Hepatocyte (in vitro differentiated cells): Measurements from ENCODE around the gene FGGY. TPM values are rescaled to one million over a fixed set of nuclear protein-coding genes. Genes with fewer than 3 reads are reported as not detected.

Source experiments
- DNase-seq: peaks from one replicate; pipeline ENCODE4 v3.0.0-alpha.2; 2016; ENCODE audit warnings: low spot score
- H2AFZ ChIP-seq: fragments of 200-600 bp; sonication (generic); 2 replicates; pipeline ENCODE4 v1.6.0; 2016; ENCODE audit warnings: antibody characterized with exemption, mild to moderate bottlenecking
- H3K27ac ChIP-seq: fragments of 200-600 bp; sonication (generic); 2 replicates; pipeline ENCODE4 v1.5.1; 2016; ENCODE audit warnings: mild to moderate bottlenecking
- H3K27me3 ChIP-seq: fragments of 200-600 bp; sonication (generic); 2 replicates; pipeline ENCODE4 v1.6.1; 2016
- H3K36me3 ChIP-seq: fragments of 200-600 bp; sonication (generic); replicated peaks from 2 replicates; pipeline ENCODE4 v1.5.1; 2016; ENCODE audit warnings: low read depth; ENCODE audit not compliant: insufficient read depth
- H3K4me1 ChIP-seq: fragments of 200-600 bp; sonication (generic); 2 replicates; pipeline ENCODE4 v1.5.1; 2016; ENCODE audit warnings: mild to moderate bottlenecking, moderate library complexity; ENCODE audit not compliant: insufficient read depth
- H3K4me2 ChIP-seq: fragments of 200-600 bp; sonication (generic); 2 replicates; pipeline ENCODE4 v1.6.0; 2016
- H3K4me3 ChIP-seq: fragments of 200-600 bp; sonication (generic); 2 replicates; pipeline ENCODE4 v1.5.1; 2016; ENCODE audit warnings: mild to moderate bottlenecking
- H3K79me2 ChIP-seq: fragments of 200-600 bp; sonication (generic); 2 replicates; pipeline ENCODE4 v1.6.0; 2017; ENCODE audit warnings: mild to moderate bottlenecking
- H3K9me2 ChIP-seq: fragments of 200-600 bp; sonication (generic); replicated peaks from 2 replicates; pipeline ENCODE4 v1.6.0; 2017; ENCODE audit warnings: mild to moderate bottlenecking; ENCODE audit not compliant: insufficient read depth
- H3K9me3 ChIP-seq: fragments of 200-600 bp; sonication (generic); 2 replicates; pipeline ENCODE4 v1.5.1; 2016; ENCODE audit warnings: low read depth, mild to moderate bottlenecking
- H4K20me1 ChIP-seq: fragments of 200-600 bp; sonication (generic); 2 replicates; pipeline ENCODE4 v1.6.0; 2016; ENCODE audit warnings: mild to moderate bottlenecking; ENCODE audit not compliant: insufficient read depth, poor library complexity, severe bottlenecking
- CTCF ChIP-seq: fragments of 200-600 bp; sonication (generic); IDR thresholded peaks from 2 replicates; pipeline ENCODE4 v1.5.1; 2016; ENCODE audit warnings: antibody characterized with exemption, mild to moderate bottlenecking; ENCODE audit not compliant: poor library complexity
- EZH2 ChIP-seq: fragments of 200-600 bp; sonication (generic); IDR thresholded peaks from 2 replicates; pipeline ENCODE4 v1.6.1; 2016; ENCODE audit warnings: antibody characterized with exemption, mild to moderate bottlenecking, borderline replicate concordance
- EZH2phosphoT487 ChIP-seq: fragments of 200-600 bp; sonication (generic); IDR thresholded peaks from one replicate; pipeline ENCODE4 v1.6.1; 2018; ENCODE audit warnings: antibody characterized with exemption, mild to moderate bottlenecking, low read depth, moderate library complexity; ENCODE audit not compliant: unreplicated experiment, severe bottlenecking
- WGBS: methylation state at CpG from one replicate; pipeline ENCODE4 v1.1.6; 2016; ENCODE audit warnings: low lambda C conversion rate; ENCODE audit errors: missing lambda C conversion rate; 5-methylcytosine and 5-hydroxymethylcytosine counted together
- polyA plus RNA-seq: library from polyadenylated mRNA; unstranded; fragments of >200 nt; fragmentation: Nextera tagmentation; extraction: Ambion mirVana; gene quantifications from 2 replicates; pipeline ENCODE4 v1.2.1, GENCODE V29; 2016
- total RNA-seq: library from RNA; depleted of rRNA; stranded (reverse); fragments of >200 nt; gene quantifications from 2 replicates; pipeline ENCODE4 v1.2.3, GENCODE V29; 2014

Gene FGGY
- total and polyA plus RNA-seq, 2 experiments from 2014 or later: 18.0 to 20.6 TPM

DNA sequence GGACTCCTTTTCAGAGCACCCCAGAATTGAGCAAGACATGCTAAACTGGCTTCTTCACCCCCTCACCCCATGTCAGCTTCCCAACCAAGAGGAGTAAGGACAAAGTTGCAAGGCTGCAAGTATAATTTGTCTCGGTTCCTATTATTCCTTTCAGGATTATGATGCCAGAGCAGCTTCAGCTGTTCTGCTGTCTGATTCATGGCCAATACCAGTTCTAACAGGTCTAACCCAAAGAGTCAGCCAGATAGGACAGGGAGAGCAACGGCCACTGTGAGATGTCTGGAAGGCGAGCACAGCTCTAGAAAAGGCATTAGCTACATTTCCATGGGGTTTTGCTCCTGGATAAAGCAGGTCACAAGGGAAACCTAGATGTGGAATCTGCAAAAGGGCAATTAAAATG, 464.5 kb downstream of the FGGY start:
- Histone ChIP-seq H4K20me1 (no peaks in the 10 kb centered on the region), H3K9me2 (no peaks in the 10 kb centered on the region), H3K27ac (no peak overlapping the region), H3K27me3 (no peaks in the 10 kb centered on the region), H3K36me3 (no peaks in the 10 kb centered on the region), H3K79me2 (no peaks in the 10 kb centered on the region), H3K9me3 (no peaks in the 10 kb centered on the region), H3K4me1 (peaks cover 11% of the 10 kb centered on the region), H3K4me2 (no peak overlapping the region), H2AFZ (no peak overlapping the region), H3K4me3 (no peak overlapping the region)
- TF ChIP-seq CTCF: no peak
- TF ChIP-seq EZH2phosphoT487: no peak
- TF ChIP-seq EZH2: no peak
- DNase-seq: no peak
- 79% methylated on average over 3 of the region's 3 CpGs for WGBS

DNA sequence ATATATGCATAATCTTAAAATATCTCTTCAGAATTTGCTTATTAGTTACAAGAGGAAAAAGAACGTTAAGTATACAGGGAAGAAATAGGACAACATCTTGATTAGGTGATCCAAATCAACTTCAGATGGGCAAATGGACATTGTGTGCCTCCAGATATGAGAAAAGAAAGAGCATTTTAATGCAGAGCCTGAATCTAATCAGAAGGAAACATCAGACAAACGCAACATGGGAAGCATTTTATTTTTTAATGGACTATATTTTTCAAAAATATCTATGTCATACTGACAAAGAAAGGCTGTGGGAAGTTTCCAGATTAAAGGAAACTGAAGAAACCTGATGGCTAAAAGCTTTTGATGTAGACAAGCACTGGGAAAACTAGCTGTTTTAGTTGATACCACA, 466.5 kb downstream of the FGGY start:
- no peaks in the 10 kb centered on the region for H3K9me2 ChIP-seq
- TF ChIP-seq CTCF (no peak), EZH2phosphoT487 (no peak), EZH2 (no peak)
- 78% methylated on average over 2 of the region's 2 CpGs for WGBS
- no peak overlapping the region for H3K4me2 ChIP-seq
- no peaks in the 10 kb centered on the region for H3K27me3 ChIP-seq
- H3K27ac ChIP-seq: no peak overlapping the region
- H3K4me1 ChIP-seq: peaks cover 19% of the 10 kb centered on the region
- no peak overlapping the region for H3K4me3 ChIP-seq
- no peaks in the 10 kb centered on the region for H3K9me3 ChIP-seq
- no peak for DNase-seq
- H3K36me3 ChIP-seq: no peaks in the 10 kb centered on the region
- no peaks in the 10 kb centered on the region for H3K79me2 ChIP-seq
- no peak overlapping the region for H2AFZ ChIP-seq
- no peaks in the 10 kb centered on the region for H4K20me1 ChIP-seq

DNA sequence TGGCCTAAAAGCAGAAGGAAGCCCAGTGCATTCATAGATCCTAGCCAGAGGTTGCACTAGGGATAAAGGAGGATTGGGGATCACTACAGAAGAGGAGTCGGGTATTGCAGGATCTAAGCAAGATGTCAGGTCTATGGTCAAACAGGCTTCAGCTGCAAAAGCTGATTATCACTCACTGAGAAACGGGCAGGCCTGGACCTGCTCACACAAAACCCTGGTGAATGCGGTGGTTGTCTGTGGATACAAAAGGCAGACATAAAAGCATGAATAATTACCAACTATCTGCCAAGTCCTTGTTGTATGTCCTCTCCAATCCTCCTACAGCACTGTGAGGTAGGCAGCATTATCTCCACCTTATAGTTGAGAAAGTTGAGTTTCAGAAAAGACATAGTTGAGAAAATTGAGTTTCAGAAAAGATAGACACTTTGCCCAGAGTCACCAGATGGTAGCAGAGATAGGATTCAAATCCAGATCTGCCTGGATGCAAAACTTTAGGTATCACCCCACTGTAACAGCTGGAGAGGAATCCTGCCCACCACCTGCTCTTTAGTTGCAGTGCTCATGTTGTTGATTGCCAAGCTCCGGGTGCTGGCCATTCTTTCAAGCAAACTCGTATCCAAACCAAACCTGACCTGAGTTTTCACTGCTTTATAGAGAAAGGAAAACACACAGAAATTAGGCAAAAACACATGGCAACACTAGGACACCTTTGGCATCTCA, 468.3 kb downstream of the FGGY start:
- TF ChIP-seq EZH2phosphoT487 (no peak), CTCF (no peak), EZH2 (no peak)
- Histone ChIP-seq H3K9me3 (no peaks in the 10 kb centered on the region), H3K4me2 (no peak overlapping the region), H4K20me1 (no peaks in the 10 kb centered on the region), H3K79me2 (no peaks in the 10 kb centered on the region), H3K36me3 (no peaks in the 10 kb centered on the region), H3K9me2 (no peaks in the 10 kb centered on the region), H3K4me1 (peaks cover 19% of the 10 kb centered on the region), H3K4me3 (no peak overlapping the region), H2AFZ (no peak overlapping the region), H3K27ac (no peak overlapping the region), H3K27me3 (no peaks in the 10 kb centered on the region)
- WGBS: 72% methylated on average over 5 of the region's 5 CpGs
- no peak for DNase-seq
